OCI-LY1 (cell line): Measurements from ENCODE around the gene ATP1B3.

Experiments used
- H2AFZ ChIP-seq: fragments of 200-600 bp; sonication (generic), shearing (Covaris generic); 2 replicates; pipeline ENCODE4 v1.6.0; 2014; ENCODE audit warnings: antibody characterized with exemption, mild to moderate bottlenecking, low read length
- H3F3A ChIP-seq: fragments of 200-600 bp; sonication (generic), shearing (Covaris generic); 2 replicates; pipeline ENCODE4 v1.6.0; 2014; ENCODE audit warnings: mild to moderate bottlenecking, antibody characterized with exemption, low read length, moderate library complexity; ENCODE audit not compliant: insufficient read depth
- H3K27ac ChIP-seq: fragments of 200-600 bp; sonication (generic); 2 replicates; pipeline ENCODE4 v1.5.1; 2014; ENCODE audit warnings: low read length, mixed run types, mild to moderate bottlenecking, low read depth; ENCODE audit not compliant: poor library complexity, severe bottlenecking
- H3K27me3 ChIP-seq: fragments of 200-600 bp; sonication (generic); 2 replicates; pipeline ENCODE4 v1.6.0; 2014; ENCODE audit warnings: antibody characterized with exemption, mild to moderate bottlenecking, low read length, moderate library complexity; ENCODE audit not compliant: insufficient read depth
- H3K36me3 ChIP-seq: fragments of 200-600 bp; sonication (generic); 2 replicates; pipeline ENCODE4 v1.6.1; 2014; ENCODE audit warnings: mild to moderate bottlenecking, antibody characterized with exemption, low read length, moderate library complexity, mixed read lengths; ENCODE audit not compliant: insufficient read depth
- H3K4me1 ChIP-seq: fragments of 200-600 bp; sonication (generic); 2 replicates; pipeline ENCODE4 v1.5.1; 2014; ENCODE audit warnings: mild to moderate bottlenecking, low read length, moderate library complexity; ENCODE audit not compliant: insufficient read depth, severe bottlenecking
- H3K4me2 ChIP-seq: fragments of 200-600 bp; sonication (generic), shearing (Covaris generic); 2 replicates; pipeline ENCODE4 v1.6.1; 2014; ENCODE audit warnings: low read length
- H3K4me3 ChIP-seq: fragments of 200-600 bp; sonication (generic); 2 replicates; pipeline ENCODE4 v1.5.1; 2014; ENCODE audit warnings: low read length, low read depth, mild to moderate bottlenecking, mixed read lengths; ENCODE audit not compliant: poor library complexity, severe bottlenecking
- H3K79me2 ChIP-seq: fragments of 200-600 bp; shearing (Covaris generic); 2 replicates; pipeline ENCODE4 v1.6.1; 2016; ENCODE audit warnings: mixed run types, low read length, mixed read lengths; ENCODE audit not compliant: insufficient read depth
- H3K9ac ChIP-seq: fragments of 200-600 bp; sonication (generic), shearing (Covaris generic); 2 replicates; pipeline ENCODE4 v1.6.1; 2014; ENCODE audit warnings: mild to moderate bottlenecking, low read length, mixed read lengths
- H3K9me2 ChIP-seq: fragments of 200-600 bp; sonication (generic), shearing (Covaris generic); 2 replicates; pipeline ENCODE4 v1.6.1; 2014; ENCODE audit warnings: low read depth, mild to moderate bottlenecking, low read length, mixed read lengths
- H3K9me3 ChIP-seq: fragments of 200-600 bp; shearing (Covaris generic); 2 replicates; pipeline ENCODE4 v1.6.1; 2014; ENCODE audit warnings: low read length, mixed read lengths
- H4K20me1 ChIP-seq: fragments of 200-600 bp; sonication (generic), shearing (Covaris generic); 2 replicates; pipeline ENCODE4 v1.6.0; 2016; ENCODE audit warnings: mild to moderate bottlenecking, low read length; ENCODE audit not compliant: insufficient read depth
- CTCF ChIP-seq: fragments of 200-600 bp; sonication (generic), shearing (Covaris generic); IDR thresholded peaks from 2 replicates; pipeline ENCODE4 v1.5.1; 2017; ENCODE audit warnings: mild to moderate bottlenecking, antibody characterized with exemption, low read length, moderate library complexity, mixed read lengths
- EZH2 ChIP-seq: fragments of 200-600 bp; sonication (generic), shearing (Covaris generic); IDR thresholded peaks from 2 replicates; pipeline ENCODE4 v1.8.0; 2017; ENCODE audit warnings: borderline replicate concordance, mixed run types, mild to moderate bottlenecking, antibody characterized with exemption, low read length, moderate library complexity, mixed read lengths

ATP1B3 gene

GRCh38 chr3:141930801-141931200 lies 54.4 kb downstream of the ATP1B3 start:
- peaks cover 41% of the 10 kb centered on the region; the same call in 1 of the 2 replicates for H3K36me3 ChIP-seq
- no peak overlapping the region for H3K4me3 ChIP-seq
- H3K27me3 ChIP-seq = no peaks in the 10 kb centered on the region
- no peak for TF ChIP-seq CTCF
- TF ChIP-seq EZH2 = no peak
- H3K79me2 ChIP-seq = no peaks in the 10 kb centered on the region
- no peaks in the 10 kb centered on the region for H3K9me3 ChIP-seq
- no peaks in the 10 kb centered on the region for H3K4me1 ChIP-seq
- no peak overlapping the region for H3K27ac ChIP-seq
- H2AFZ ChIP-seq = no peak overlapping the region
- H3F3A ChIP-seq = no peaks in the 10 kb centered on the region
- H3K4me2 ChIP-seq = no peak overlapping the region
- H3K9me2 ChIP-seq = no peaks in the 10 kb centered on the region
- no peaks in the 10 kb centered on the region for H4K20me1 ChIP-seq
- H3K9ac ChIP-seq = no peak overlapping the region

GRCh38 chr3:141933421-141934300 lies 57.2 kb downstream of the ATP1B3 start:
- TF ChIP-seq EZH2 (no peak), CTCF (no peak)
- Histone ChIP-seq H3K79me2 (no peaks in the 10 kb centered on the region), H3K4me1 (no peaks in the 10 kb centered on the region), H2AFZ (no peak overlapping the region), H3K27ac (no peak overlapping the region), H3K27me3 (no peaks in the 10 kb centered on the region), H3K4me2 (no peak overlapping the region), H3K9me2 (no peaks in the 10 kb centered on the region), H3K4me3 (no peak overlapping the region), H4K20me1 (no peaks in the 10 kb centered on the region), H3F3A (no peaks in the 10 kb centered on the region), H3K9ac (no peak overlapping the region), H3K9me3 (no peaks in the 10 kb centered on the region), H3K36me3 (peaks cover 18% of the 10 kb centered on the region; the same call in 1 of the 2 replicates)

- no peaks in the 10 kb centered on the region for H3K9me3 ChIP-seq
- no peak overlapping the region for H3K4me3 ChIP-seq
- H3K9ac ChIP-seq = no peak overlapping the region
- no peak overlapping the region for H3K4me2 ChIP-seq
- H4K20me1 ChIP-seq = no peaks in the 10 kb centered on the region
- peaks cover 12% of the 10 kb centered on the region; the same call in 1 of the 2 replicates for H3K36me3 ChIP-seq
- no peak overlapping the region for H2AFZ ChIP-seq
- no peaks in the 10 kb centered on the region for H3K4me1 ChIP-seq
- TF ChIP-seq CTCF (no peak), EZH2 (no peak)
- H3K79me2 ChIP-seq = no peaks in the 10 kb centered on the region
- no peaks in the 10 kb centered on the region for H3K27me3 ChIP-seq
- no peaks in the 10 kb centered on the region for H3F3A ChIP-seq
- no peaks in the 10 kb centered on the region for H3K9me2 ChIP-seq
- no peak overlapping the region for H3K27ac ChIP-seq
These were observed 57.9 kb downstream of the ATP1B3 start for GRCh38 chr3:141934354-141934753.
